Activated naive CD4-positive, alpha-beta T cell (primary cell): ENCODE results near the gene CTNND2.
A peak's percentile ranks its signal among the peaks of the same experiment; 100 is the strongest.
"Not testable (repeated sequence)": the region's sequence is repeated elsewhere in the genome, so short reads cannot be mapped to it uniquely, and the experiment has no call there.

Experiments used
- DNase-seq, 4 experiments: peaks; one replicate each; lab custom pipeline; 2025; lab: John Stamatoyannopoulos, UW

The CTNND2 gene

GRCh38 chr5:11384441-11385250 is 519.6 kb downstream of the CTNND2 start:
- DNase-seq = peak in 2 of 4 experiments; percentile 5 to 15

GRCh38 chr5:11383506-11384095 is 520.6 kb downstream of the CTNND2 start:
- DNase-seq = no peak

- no peak for DNase-seq
These were observed 525.8 kb downstream of the CTNND2 start for GRCh38 chr5:11378461-11378860.

GRCh38 chr5:11377896-11378295 is 526.4 kb downstream of the CTNND2 start:
- DNase-seq = no peak

- DNase-seq = no peak
These were observed 532.1 kb downstream of the CTNND2 start for GRCh38 chr5:11372191-11372590.

GRCh38 chr5:11371021-11371420 is 533.2 kb downstream of the CTNND2 start:
- DNase-seq = no peak

- DNase-seq = no peak
These were observed 539.7 kb downstream of the CTNND2 start for GRCh38 chr5:11364531-11364930.

- DNase-seq = no peak
These were observed 540.5 kb downstream of the CTNND2 start for GRCh38 chr5:11363631-11364178.

- no peak for DNase-seq
These were observed 542.5 kb downstream of the CTNND2 start for GRCh38 chr5:11361768-11362167.

GRCh38 chr5:11357928-11358327 is 546.3 kb downstream of the CTNND2 start:
- no peak for DNase-seq

- DNase-seq = no peak
These were observed 548.8 kb downstream of the CTNND2 start for GRCh38 chr5:11355491-11355890.

GRCh38 chr5:11346336-11346735 is 557.9 kb downstream of the CTNND2 start:
- DNase-seq = no peak

GRCh38 chr5:11335881-11336760 is 568.1 kb downstream of the CTNND2 start:
- DNase-seq = no peak

- no peak for DNase-seq
These were observed 569.8 kb downstream of the CTNND2 start for GRCh38 chr5:11334404-11334803.

- no peak for DNase-seq
These were observed 574.6 kb downstream of the CTNND2 start for GRCh38 chr5:11329679-11330078.

- no peak for DNase-seq
These were observed 579.5 kb downstream of the CTNND2 start for GRCh38 chr5:11324521-11325289.

- DNase-seq = no peak
These were observed 580.5 kb downstream of the CTNND2 start for GRCh38 chr5:11323761-11324160.

GRCh38 chr5:11322133-11322532 is 582.1 kb downstream of the CTNND2 start:
- no peak for DNase-seq

- no peak for DNase-seq
These were observed 584.2 kb downstream of the CTNND2 start for GRCh38 chr5:11319836-11320580.

- not testable (repeated sequence) for DNase-seq
These were observed 590.6 kb downstream of the CTNND2 start for GRCh38 chr5:11313694-11314093.

- no peak for DNase-seq
These were observed 592.5 kb downstream of the CTNND2 start for GRCh38 chr5:11311731-11312130.
